Renal cortical epithelial cell (primary cell): ENCODE measurements around the gene CCDC142. TPM values are rescaled to one million over a fixed set of nuclear protein-coding genes. Genes with fewer than 3 reads are reported as not detected.

Experiments used
- DNase-seq: peaks from one replicate; pipeline ENCODE4 v3.0.0-alpha.2; 2011; ENCODE audit warnings: low read depth
- total RNA-seq: library from RNA; depleted of rRNA; stranded (reverse); fragments of >200 nt; gene quantifications from 2 replicates; pipeline ENCODE4 v1.2.3, GENCODE V29; 2014

Gene CCDC142
- total RNA-seq, 1 donor from 2014 or later, result 12.8 TPM

DNA sequence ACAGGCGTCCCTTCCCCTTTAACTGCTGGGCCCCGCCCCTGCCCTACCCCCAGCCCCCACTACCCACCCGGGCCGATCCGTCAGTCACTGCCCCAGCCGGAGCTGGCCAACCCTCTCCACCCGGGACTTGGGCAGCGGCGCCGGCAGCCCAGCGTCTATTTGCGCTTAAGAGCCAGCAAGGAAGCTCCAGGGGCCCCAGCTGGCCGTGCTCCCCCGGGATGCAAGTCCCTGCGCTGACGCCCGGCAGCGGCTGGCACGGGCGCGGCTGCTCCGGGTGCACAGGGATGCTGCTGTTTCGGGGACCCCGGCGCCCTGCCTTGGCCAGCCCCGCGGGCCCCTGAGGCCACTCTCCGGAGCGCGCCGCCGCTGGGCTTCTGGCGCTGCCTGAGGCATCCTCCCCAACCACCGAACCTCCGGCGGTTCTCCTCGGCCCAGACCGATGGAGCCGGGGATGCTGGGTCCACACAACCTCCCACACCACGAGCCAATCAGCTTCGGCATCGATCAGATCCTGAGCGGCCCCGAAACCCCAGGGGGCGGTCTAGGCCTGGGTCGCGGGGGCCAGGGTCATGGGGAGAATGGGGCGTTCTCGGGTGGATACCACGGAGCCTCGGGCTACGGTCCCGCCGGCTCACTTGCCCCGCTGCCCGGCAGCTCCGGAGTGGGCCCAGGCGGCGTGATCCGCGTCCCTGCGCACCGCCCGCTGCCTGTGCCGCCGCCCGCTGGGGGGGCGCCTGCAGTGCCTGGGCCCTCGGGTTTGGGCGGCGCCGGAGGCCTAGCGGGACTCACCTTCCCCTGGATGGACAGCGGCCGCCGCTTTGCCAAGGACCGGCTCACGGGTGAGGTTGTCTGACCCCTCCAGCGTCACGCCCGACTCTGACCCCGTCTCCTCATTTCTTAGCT lies 31.8 kb upstream of the CCDC142 start, which contains the start of gene TLX2:
TSS of gene TLX2 (plus strand) at position 83 of the 903 bp plus-strand sequence. CDS start at position 440, 357 bp downstream.
- DNase-seq, result no peak

DNA sequence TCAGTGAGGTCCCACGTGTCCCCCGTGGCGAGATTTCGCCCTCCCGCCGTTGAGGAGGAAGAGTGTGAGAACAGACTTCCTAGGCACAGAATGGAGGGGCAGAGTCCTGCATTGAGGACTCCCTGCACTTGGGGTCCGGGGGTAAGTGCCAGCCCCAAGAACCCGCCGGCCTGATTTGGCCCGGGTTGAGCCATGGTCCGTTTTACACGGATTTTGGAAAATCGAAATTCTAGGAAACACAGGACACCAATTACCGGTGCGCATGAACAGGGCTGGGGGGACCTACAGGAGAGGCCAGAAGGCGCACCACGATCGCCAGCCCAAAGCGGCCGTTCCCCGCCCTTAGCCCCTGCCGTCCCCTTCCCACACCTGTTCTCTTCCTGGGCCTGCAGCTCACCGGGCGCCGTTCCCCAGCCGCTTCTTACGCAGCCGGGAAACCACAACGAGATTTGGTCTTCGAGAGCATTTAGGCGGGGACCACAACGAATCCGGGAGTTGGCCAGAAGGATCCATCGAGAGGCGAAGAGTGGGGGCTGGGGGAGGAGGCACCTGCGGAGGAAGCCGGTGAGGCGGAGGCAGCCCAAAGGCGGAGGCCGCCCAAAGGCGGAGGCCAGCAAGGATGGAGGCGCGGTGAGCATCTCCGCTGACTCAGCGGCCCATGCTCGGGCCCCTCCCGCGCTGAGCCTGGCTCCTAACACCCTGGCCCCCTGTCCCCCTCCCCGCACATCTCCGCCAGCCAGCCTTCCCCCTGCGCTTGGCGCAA lies 31.0 kb upstream of the CCDC142 start:
- DNase-seq, result no peak

DNA sequence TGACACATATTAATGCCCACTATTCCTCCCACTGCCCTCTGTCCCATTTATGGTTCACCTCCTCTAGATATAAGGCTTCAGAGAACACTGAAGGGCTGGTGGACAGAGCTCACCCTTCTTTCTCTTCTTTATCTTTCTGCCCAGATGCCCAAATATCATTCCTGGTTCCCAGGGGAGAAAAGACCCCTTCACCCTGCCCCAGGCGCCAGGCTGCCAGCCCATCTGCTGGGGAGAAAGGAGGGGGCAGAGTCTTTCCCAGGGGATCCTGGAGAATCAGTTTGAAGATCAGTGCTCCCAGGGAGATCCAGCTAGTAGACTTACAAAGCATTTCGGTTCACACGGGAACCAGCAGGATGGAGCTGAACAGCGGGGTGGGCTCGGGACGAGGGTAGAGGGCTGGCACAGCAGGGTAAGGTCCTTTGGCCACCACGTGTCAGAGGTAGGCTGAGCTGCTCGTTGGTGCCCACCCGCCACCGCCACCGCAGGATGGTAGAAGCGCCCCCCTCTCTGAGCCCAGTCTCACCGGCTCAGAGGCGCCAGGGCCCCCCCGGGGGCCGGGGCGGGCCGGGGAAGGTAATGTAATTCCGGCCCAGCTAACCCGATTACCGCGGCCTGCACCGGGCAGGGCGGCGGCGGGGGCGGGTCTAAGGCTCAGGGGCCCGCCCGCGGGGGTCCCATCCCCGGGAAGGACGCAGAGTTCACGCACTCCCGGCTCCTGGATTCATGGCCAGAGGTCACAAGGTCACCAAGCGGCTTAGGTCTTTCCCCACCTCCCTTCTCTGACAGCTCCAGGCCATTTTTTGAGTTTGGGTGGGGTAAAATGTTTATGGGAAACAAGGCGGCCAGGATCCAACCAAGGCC lies 30.2 kb upstream of the CCDC142 start:
- DNase-seq, result no peak

DNA sequence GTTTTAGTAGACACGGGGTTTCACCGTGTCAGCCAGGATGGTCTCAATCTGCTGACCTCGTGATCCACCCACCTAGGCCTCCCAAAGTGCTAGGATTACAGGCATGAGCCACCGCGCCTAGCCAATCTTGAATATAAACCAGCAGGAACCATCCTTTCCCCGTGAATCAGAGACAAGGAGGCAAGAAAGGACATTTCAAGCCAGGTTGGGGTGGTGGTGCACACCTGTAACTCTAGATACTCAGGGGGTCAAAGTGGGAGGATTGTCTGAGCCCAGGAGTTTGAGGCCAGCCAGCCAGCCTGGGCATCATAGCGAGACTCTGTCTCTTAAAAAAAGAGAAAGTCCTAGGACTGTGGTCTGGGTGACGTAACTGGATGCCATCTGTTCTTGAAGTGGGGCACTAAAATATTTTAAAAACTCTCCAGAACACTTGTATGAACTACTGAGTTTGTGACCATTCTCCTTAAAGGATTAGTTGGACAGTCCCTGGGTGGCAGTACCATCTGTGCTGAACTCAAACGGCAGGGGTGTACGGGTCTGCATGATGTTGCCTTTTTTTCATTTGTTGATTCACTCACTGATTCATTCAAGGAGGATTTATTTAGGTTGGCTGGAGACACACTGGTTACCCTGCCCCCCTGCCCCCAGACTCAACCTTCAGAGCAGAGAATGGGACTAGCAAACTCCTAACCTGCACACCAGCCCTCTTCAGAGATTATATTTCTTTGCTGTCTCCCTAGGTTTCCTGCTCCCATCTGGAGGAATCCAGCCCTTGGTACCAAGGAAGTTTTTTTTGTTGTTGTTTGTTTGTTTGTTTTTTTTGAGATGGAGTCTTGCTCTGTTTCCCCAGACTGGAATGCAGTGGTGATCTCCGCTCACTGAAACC lies 28.5 kb upstream of the CCDC142 start:
- DNase-seq, result no peak

DNA sequence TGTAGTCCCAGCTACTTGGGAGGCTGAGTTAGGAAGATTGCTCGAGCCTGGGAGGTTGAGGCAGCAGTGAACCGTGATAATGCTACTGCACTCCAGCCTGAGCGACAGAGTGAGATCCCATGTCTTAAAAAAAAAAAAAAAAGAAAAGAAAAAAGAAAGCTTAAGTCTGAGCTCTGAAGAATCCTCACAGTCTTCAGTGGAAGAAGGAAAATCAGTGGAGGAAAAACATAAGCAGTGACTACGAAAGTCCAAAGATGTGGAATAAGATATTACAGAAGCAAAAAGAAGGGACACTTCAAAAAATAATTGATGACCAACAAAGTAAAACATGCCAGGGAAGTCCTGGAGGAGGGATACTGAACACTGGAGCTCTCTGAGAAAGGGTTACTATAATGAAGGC lies 27.5 kb upstream of the CCDC142 start:
- DNase-seq, result no peak

DNA sequence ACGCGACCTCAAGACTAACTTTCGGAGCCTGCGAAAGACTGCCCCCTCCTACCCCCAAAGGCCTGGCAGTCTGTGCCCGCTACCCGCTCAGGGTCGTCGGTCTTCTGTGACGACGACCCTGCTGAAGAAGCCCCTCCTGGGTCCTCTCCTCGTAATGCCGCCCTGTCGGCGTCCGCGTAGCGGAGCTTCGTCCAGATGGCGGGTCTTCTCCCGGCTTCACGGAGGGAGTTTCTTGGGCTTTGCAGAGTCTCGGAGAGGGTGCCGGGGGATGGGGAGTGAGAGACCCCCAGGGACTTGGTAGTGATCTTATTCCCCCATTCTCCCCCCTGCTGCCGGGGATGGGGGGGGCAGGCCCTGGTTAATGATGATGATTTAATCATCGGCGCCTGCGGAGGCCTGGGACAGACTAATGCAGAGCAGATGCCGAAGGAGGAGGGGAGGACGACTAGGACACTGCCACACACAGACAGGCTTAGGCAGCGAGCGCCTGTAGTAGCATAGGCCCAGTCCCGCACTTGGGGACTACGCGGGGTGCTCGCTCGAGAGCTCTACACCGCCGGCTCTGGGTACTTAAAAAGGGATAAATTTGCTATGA lies 25.2 kb upstream of the CCDC142 start:
- no peak for DNase-seq

DNA sequence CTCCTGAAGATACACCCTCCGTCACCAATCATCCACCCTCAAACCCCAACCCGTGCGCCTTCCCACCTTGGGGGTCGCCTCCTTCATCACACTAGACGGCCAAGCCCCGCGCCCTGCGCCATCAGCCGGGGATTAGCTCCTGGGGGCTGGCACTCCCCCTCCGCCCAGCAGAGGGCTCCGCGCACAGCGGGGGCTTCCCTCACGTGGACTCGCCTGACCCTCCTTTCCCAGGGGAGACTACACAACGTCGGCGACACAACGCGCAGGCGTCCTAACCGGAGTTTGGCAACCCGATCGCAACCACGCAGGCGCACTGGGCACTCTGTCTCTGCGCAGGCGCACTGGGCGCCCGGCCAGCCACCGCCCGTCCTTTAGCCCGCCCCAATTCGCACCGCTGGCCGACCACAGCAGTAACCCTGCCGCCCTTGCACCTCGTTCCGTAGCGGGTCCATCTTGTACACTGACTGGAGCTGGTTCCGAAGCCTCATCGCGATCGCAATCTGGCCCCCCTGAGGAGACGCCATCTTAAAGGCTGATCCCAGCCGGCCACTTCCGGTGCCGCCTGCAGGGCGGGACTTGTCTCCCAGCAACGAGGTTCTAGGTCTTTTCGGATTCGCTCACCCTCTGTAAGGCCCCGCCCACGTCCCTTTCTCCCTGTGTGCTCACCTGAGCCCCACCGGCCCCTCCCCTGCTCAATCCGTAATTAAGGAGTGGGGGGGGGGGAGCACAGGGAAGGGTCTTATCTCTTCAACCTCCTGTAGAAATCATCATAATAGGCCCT lies 24.5 kb upstream of the CCDC142 start, which contains the start of gene PCGF1:
TSS of gene PCGF1 (minus strand) at position 551 of the 781 bp plus-strand sequence. CDS start at position 524, 27 bp downstream.
- DNase-seq, result peak; percentile 96

DNA sequence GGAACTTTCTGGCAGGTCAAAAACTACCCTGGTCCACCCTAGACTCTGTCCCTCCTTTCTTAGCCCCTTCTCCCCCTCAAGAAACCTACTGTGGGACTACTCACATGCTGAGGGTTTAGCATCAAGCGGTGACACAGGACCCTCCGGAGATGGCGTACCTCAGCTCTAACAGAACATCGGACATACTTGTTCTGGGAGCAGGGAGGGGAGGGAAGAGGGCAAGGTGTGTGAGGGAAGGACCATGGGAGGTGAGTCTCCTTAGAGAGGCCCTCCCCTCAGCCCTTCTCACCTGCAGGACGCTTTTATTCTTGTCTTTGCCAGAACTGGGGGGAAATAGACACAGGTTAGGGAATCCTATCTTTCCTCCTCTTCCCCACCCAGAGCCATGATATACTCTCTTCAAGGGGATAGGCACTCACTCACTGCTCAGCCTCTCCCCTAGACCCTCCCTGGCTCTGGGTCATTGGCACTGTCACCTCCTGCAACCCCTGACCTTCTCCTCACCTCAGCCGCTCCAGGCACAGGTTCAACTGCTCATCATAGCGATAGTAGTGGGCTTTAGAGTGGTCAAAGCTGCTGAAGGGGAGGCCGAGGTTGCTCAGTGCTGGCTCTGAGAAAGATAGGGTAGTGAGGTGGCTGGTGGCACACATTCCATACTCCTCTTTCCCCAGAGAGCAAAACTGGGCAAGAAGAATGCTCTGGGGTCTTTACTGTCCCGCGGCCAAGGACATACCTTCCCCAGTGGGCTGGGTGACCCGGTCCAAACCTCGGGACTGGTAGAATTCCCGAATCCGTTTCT lies 22.8 kb upstream of the CCDC142 start:
- DNase-seq, result no peak

DNA sequence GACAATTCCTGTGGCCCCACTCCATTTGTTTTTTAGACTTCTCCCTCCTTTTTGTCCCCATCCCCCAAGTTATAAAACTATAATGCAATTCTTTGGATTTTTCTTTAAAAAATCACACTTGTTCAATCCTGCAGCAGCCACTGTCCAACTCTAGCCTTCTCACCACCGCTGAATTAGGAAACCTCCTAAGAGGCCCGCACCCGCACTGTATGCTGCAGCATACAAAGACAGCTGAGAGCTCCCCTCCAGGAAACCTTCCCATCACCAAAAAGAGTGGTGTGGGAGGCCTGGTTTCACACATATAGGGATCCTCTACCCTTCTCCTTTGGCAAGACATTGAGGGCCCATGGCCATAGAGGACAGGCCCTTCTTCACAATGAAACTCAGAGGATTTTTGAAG lies 21.8 kb upstream of the CCDC142 start:
- DNase-seq, result no peak

DNA sequence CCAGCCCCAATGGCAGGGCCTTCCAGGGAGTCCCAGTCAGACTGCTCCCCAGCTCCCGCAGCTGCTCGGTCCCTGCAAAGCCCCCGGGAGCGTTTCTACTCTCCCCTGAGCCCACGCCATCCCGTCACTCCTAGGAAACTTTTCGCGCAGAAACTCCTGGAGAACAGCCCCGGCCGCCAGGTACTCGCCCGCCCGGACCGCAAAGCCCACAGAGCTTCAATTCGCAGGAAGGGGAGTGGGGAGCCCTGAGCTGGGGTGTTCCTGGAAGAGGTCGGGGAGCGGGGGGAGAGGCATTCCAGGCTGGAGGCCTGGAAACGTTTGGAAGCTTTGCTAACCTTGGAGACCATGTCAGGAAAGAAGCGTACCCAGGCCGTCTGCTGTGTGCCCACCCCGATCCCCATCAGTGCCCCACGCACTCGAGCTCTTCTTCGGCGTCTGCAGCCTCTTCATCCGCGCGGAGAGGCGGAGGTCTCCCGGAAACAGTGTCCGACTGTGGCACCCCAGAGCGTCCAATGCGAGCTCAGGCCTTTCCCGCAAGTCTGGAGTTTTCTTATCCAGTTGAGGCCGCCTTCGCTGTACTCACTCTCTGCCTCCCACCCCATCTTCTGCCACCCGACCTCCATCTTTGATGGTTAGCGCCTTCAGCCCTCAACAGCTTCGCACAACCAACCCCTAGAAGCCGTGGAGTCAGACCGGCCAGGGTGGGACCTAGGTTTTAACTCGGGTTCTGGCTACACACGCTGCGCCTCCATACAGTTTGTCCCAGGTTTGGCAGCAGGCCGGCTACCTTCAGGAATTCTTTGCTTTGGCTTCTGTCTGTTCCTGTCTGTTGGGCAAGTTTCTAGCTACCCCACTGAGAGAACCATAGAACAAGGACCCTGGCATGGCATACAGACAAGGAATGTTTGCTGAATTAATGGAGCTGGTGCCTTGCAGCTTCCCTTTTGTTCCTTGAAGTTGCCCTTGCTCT lies 21.0 kb upstream of the CCDC142 start:
- DNase-seq, result no peak

DNA sequence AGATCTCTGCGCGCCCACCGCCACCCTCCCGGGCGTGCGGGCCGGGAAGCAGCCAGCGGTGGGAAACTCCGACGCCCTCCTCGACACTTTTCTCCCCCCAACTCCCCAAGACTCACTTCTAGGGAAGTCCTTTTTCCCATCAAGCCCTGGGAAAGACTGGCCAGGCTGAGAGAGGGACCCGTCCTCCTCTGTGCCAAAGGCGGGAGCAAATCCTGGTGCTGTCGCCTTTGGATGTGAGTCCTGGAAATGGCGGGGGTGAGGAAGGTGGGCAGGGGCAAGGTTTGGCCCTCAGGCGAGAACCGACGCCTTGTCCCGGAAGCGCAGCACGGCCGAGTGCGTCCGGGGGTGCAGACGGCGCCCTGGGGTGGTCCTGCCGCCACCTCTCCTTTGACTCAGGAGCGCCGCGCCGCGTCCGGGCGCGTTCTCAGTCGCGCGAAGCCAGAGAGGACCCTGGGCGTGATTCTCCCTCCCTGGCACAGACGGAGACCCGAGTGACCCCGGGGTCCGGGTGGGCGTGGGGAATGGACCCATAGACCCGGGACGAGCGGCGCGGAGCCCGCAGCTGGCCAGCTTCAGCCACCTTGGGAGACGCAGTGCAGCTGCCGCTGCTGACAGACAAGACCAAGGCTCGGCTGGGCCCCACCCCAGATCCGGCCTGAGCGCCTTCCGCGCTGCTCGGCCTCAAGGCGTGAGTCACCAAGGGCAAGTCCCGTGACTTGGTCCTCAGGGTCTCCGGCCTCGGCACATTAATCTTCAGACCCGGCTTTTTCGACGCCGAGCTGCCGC lies 20.1 kb upstream of the CCDC142 start:
- peak; percentile 62 for DNase-seq

DNA sequence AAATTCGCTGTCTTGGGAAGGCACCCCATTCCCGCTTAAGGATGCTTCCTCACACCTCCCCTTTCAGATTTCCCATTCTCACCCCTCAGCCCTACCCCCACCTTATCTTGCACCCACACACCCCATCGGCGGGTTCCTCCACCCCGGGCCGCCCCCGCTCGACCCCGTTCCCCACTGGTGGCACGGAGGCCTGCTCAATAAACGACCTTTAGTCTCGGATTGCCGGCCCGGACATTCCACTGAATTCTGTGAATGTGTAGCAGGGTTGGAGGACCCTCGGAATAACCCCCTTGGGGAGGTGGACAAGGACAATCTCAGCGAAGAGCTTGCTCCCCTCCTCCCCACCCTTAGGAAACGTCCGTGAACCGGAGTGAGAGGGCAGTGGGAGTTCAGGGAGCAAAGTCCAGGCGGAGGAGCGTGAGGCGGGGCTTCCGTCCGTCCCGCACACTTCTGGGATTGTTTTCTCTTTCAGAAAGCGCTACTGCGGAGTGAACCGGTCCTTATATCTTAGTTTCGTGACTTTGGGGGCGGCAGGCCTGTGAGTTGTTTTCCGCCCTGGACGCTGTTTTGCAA lies 19.4 kb upstream of the CCDC142 start:
- no peak for DNase-seq

DNA sequence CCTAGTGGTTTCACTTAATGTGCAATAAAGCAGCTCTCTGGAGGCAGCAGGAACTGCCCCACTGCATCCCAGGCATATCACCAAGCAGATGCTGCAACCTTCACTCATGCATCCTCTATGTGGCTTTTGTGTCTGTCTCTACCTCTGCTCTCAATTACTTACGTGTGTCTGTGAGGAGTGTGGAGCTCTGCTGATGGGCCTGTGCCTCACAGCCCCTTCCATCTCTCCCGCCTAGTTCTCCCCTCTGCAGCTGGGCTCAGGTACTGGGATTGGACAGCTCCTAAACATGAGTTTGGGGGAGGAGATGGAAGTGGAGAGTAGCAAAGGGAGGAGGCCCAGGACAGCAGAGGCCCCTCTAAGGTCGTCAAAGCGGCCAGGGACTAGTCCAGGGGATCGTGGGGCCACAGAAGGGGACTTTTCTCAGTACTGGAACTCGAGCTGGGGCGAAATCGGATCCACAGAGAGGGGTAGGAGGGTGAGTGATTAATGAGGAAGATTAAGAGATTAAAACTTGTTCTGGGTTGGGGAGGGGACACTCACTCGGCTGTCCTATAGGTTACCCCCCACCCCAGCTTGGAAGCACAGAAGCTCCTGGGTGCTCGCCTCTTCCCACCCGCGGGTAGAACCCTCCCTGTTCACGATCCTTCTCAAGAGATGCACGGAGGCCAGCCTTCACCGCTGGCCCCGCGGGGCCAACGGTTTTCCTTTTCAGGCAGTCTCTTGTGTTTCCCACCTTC lies 18.7 kb upstream of the CCDC142 start:
- DNase-seq, result no peak

DNA sequence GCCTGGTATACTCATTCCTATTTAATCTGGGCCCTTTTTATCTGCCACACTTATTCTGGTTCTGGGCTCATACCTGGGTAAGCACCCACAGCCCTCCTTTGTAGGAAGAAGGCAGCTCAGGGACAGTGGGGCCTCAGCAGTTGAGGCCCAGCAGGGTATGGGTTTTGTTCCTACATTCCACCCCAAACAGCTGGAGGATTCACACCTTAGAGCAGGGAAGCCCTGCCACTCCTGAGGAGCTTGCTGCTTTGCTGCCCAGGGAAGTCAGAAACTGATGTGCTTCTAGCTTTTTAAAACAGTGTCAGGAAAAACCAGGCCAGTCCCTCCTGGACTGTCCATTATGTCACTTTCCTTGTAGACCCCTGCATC lies 17.8 kb upstream of the CCDC142 start:
- DNase-seq, result no peak

DNA sequence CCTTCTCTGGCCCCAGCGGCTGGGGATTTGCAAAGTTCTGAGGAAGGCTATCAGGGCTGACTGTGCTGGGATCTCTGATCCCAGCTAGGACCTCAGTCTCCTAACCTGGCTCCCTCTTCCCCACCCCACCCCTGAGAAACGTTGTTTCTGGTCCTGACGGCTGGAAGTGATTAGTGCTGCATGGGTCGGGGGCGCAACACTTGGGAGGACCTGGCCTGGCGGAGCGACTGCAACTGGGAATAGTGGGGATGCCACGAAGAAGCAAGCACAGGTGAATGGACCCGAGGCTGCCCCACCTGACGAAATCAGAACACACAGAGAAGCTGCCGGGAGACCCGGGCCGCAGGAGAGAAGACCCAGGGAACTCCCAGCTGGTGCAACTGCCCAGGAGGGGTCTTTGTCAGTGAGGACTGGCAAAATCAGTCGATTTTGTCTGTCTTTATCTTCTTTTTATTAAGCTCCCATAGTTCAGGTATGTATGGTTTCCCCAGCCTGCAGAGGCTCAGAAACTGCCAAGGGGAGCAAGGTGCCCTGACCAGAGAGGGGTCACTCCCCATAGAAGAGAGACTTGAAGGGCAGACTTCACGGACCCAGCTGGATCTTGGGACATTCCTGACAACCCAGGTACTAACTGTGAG lies 17.3 kb upstream of the CCDC142 start:
- DNase-seq, result no peak
